NCI-H510A treated with DMSO at 0.1 percent for 48 hours (cell line): Measurements from ENCODE around the gene UTRN.
A peak's percentile ranks its signal among the peaks of the same experiment; 100 is the strongest.

Experiments
- DNase-seq: peaks from one replicate; lab custom pipeline; 2025; lab: John Stamatoyannopoulos, UW

UTRN gene

GRCh38 chr6:144284783-144285547 lies at the start of gene UTRN:
UTRN (plus strand) TSS chr6:144285335; CDS start chr6:144291829, 6,494 bp downstream.
- DNase-seq, result peak; percentile 1

GRCh38 chr6:144244688-144245087 lies 40.4 kb upstream of the UTRN start:
- DNase-seq, result no peak

GRCh38 chr6:144246988-144247387 lies 38.1 kb upstream of the UTRN start:
- no peak for DNase-seq

GRCh38 chr6:144248003-144248402 lies 37.1 kb upstream of the UTRN start:
- DNase-seq, result no peak

- DNase-seq, result no peak
These were observed 36.4 kb upstream of the UTRN start for GRCh38 chr6:144248476-144249301.

- no peak for DNase-seq
These were observed 34.9 kb upstream of the UTRN start for GRCh38 chr6:144250276-144250675.

GRCh38 chr6:144252259-144252658 lies 32.9 kb upstream of the UTRN start:
- DNase-seq, result no peak

GRCh38 chr6:144259986-144260385 lies 25.1 kb upstream of the UTRN start:
- DNase-seq, result no peak

GRCh38 chr6:144262470-144263369 lies 22.4 kb upstream of the UTRN start:
- DNase-seq, result no peak

- DNase-seq, result no peak
These were observed 21.3 kb upstream of the UTRN start for GRCh38 chr6:144263786-144264185.

- DNase-seq, result no peak
These were observed 20.7 kb upstream of the UTRN start for GRCh38 chr6:144264270-144265060.

GRCh38 chr6:144265061-144265357 lies 20.1 kb upstream of the UTRN start:
- DNase-seq, result no peak

- no peak for DNase-seq
These were observed 19.7 kb upstream of the UTRN start for GRCh38 chr6:144265390-144265789.

GRCh38 chr6:144266091-144266649 lies 19.0 kb upstream of the UTRN start:
- DNase-seq, result no peak

GRCh38 chr6:144268794-144269349 lies 16.3 kb upstream of the UTRN start:
- DNase-seq, result no peak

GRCh38 chr6:144277174-144277573 lies 8.0 kb upstream of the UTRN start:
- DNase-seq, result no peak

- no peak for DNase-seq
These were observed 7.4 kb upstream of the UTRN start for GRCh38 chr6:144277605-144278227.

- no peak for DNase-seq
These were observed 6.3 kb upstream of the UTRN start for GRCh38 chr6:144278659-144279314.

GRCh38 chr6:144279484-144280150 lies 5.5 kb upstream of the UTRN start:
- DNase-seq, result no peak
